ENCODE results near the gene GNB2.
A peak's percentile ranks its signal among the peaks of the same experiment; 100 is the strongest.

Gene GNB2

GRCh38 chr7:100673302-100673941 is at the start of gene GNB2:
TSS of gene GNB2 (plus strand) at chr7:100673740. CDS start at chr7:100676266, 2,526 bp downstream.
- Histone ChIP-seq H3K27ac (peak within 1 kb of the TSS; percentile 97), H3K27me3 (ENCODE audit: insufficient read depth, low read depth, severe bottlenecking) (no peaks in the 10 kb centered on the region), H3K4me3 (ENCODE audit: low read depth, low read length) (peak within 1 kb of the TSS; percentile 94), H3K36me3 (peaks cover 21% of the 10 kb centered on the region), H3K9me3 (ENCODE audit: severe bottlenecking) (no peaks in the 10 kb centered on the region)
- TF ChIP-seq, protein P1, sequence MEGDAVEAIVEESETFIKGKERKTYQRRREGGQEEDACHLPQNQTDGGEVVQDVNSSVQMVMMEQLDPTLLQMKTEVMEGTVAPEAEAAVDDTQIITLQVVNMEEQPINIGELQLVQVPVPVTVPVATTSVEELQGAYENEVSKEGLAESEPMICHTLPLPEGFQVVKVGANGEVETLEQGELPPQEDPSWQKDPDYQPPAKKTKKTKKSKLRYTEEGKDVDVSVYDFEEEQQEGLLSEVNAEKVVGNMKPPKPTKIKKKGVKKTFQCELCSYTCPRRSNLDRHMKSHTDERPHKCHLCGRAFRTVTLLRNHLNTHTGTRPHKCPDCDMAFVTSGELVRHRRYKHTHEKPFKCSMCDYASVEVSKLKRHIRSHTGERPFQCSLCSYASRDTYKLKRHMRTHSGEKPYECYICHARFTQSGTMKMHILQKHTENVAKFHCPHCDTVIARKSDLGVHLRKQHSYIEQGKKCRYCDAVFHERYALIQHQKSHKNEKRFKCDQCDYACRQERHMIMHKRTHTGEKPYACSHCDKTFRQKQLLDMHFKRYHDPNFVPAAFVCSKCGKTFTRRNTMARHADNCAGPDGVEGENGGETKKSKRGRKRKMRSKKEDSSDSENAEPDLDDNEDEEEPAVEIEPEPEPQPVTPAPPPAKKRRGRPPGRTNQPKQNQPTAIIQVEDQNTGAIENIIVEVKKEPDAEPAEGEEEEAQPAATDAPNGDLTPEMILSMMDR (IDR thresholded peaks at IDR 0.05; ENCODE audit: low read depth, low read length): no peak
- peak; percentile 99 for DNase-seq

GRCh38 chr7:100623951-100624824 is 49.4 kb upstream of the GNB2 start:
- H3K27ac ChIP-seq: no peak overlapping the region
- no peak overlapping the region for H3K4me3 ChIP-seq (ENCODE audit: low read depth, low read length)
- H3K27me3 ChIP-seq (ENCODE audit: insufficient read depth, low read depth, severe bottlenecking): no peaks in the 10 kb centered on the region
- H3K9me3 ChIP-seq (ENCODE audit: severe bottlenecking): no peaks in the 10 kb centered on the region
- TF ChIP-seq, protein P1 (IDR thresholded peaks at IDR 0.05; ENCODE audit: low read depth, low read length): no peak
- no peak for DNase-seq
- H3K36me3 ChIP-seq: no peaks in the 10 kb centered on the region

GRCh38 chr7:100626055-100626454 is 47.5 kb upstream of the GNB2 start:
- no peak overlapping the region for H3K4me3 ChIP-seq (ENCODE audit: low read depth, low read length)

DNA sequence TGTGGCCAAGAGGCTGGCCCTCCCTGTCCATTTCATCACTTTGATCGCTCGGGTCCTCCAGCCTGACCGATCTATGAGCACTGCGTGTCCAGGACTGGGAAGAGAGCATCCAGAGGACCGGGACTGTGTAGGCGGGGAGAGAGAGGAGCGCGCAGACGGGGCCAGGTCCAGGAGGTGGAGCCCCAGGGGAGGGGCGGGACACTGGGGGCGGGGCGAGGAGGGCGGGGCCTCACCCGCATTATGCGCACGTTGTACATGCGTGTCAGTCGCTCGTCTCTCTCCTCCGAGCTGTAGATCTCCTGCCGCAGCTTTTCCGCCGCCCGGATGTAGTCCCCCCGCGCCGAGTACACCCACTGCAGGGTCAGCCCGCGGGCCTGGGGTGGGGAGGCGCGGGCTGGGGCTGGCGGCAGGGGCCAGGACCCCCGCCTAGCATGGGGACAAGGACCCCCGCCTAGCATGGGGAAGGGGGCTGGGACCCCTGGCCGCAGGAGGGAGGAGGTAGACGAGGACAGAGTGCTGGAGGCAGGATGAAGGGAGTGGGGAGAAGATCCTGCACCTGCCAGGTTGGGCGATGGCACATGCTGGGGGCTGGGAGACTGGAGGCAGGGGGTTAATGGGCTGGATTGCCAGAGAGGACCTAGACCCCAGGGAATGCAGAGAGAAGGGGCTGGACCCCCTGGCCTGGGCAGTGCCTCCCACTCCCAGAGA is 46.9 kb upstream of the GNB2 start:
- Histone ChIP-seq H3K27me3 (ENCODE audit: insufficient read depth, low read depth, severe bottlenecking) (no peaks in the 10 kb centered on the region), H3K9me3 (ENCODE audit: severe bottlenecking) (no peaks in the 10 kb centered on the region), H3K27ac (no peak overlapping the region), H3K36me3 (no peaks in the 10 kb centered on the region), H3K4me3 (ENCODE audit: low read depth, low read length) (no peak overlapping the region)
- DNase-seq: no peak
- TF ChIP-seq, protein P1 (IDR thresholded peaks at IDR 0.05; ENCODE audit: low read depth, low read length): no peak

More at GRCh38 chr7:100626055-100626454, 47.5 kb upstream of the GNB2 start:
- Histone ChIP-seq H3K36me3 (no peaks in the 10 kb centered on the region), H3K27me3 (ENCODE audit: insufficient read depth, low read depth, severe bottlenecking) (no peaks in the 10 kb centered on the region), H3K27ac (no peak overlapping the region), H3K9me3 (ENCODE audit: severe bottlenecking) (no peaks in the 10 kb centered on the region)
- no peak for DNase-seq
- TF ChIP-seq, protein P1 (IDR thresholded peaks at IDR 0.05; ENCODE audit: low read depth, low read length): no peak

GRCh38 chr7:100627238-100627549 is 46.3 kb upstream of the GNB2 start:
- H3K27ac ChIP-seq: no peak overlapping the region
- no peaks in the 10 kb centered on the region for H3K36me3 ChIP-seq
- no peaks in the 10 kb centered on the region for H3K27me3 ChIP-seq (ENCODE audit: insufficient read depth, low read depth, severe bottlenecking)
- H3K9me3 ChIP-seq (ENCODE audit: severe bottlenecking): no peaks in the 10 kb centered on the region
- no peak overlapping the region for H3K4me3 ChIP-seq (ENCODE audit: low read depth, low read length)
- TF ChIP-seq, protein P1 (IDR thresholded peaks at IDR 0.05; ENCODE audit: low read depth, low read length): no peak
- DNase-seq: no peak
